ENCODE results near the gene SETX.

- TF ChIP-seq CTCF (IDR thresholded peaks at IDR 0.05) = no peak
- no peak for TF ChIP-seq EZH2 (IDR thresholded peaks at IDR 0.05)
- no peak for TF ChIP-seq EZH2phosphoT487 (IDR thresholded peaks at IDR 0.05)
Measured at GRCh38 chr9:132384376-132384775, 29.6 kb upstream of the SETX start.
